ENCODE measurements around the gene REPS2. TPM values are rescaled to one million over a fixed set of nuclear protein-coding genes. Genes with fewer than 3 reads are reported as not detected.

The REPS2 gene
- total and polyA plus RNA-seq, 9 of the 15 experiments (the other 6 are each of a cell fraction or from before 2014, with no cell fraction given): 0.01 to 0.07 (median 0.01) TPM; not detected in 3

- Histone ChIP-seq H3K4me3 (no peak overlapping the region), H3K27me3 (ENCODE audit: control insufficient read depth in 2 of 2, insufficient read depth in 2 of 2, low read length in 2 of 2) (no peaks in the 10 kb centered on the region), H3K36me3 (ENCODE audit: control insufficient read depth, insufficient read depth, low read length) (no peaks in the 10 kb centered on the region), H4K20me1 (replicated peaks; ENCODE audit: control insufficient read depth, insufficient read depth, low read length) (no peaks in the 10 kb centered on the region), H3K9me1 (ENCODE audit: control insufficient read depth, insufficient read depth, low read length) (no peaks in the 10 kb centered on the region), H3K9ac (ENCODE audit: insufficient read depth in 1 of 2, low read depth in 2 of 2, low read length in 2 of 2) (no peak overlapping the region), H2AFZ (ENCODE audit: low read depth, low read length) (no peak overlapping the region), H3K79me2 (ENCODE audit: control insufficient read depth, insufficient read depth, low read length) (no peaks in the 10 kb centered on the region), H3K4me2 (ENCODE audit: insufficient read depth, low read length) (no peak overlapping the region), H3K4me1 (replicated peaks in 1 of 2; ENCODE audit: control insufficient read depth in 2 of 2, insufficient read depth in 2 of 2, low read length in 2 of 2) (no peaks in the 10 kb centered on the region), H3K27ac (ENCODE audit: extremely low read depth, low read depth, low read length) (no peak overlapping the region), H3K9me3 (replicated peaks; ENCODE audit: control insufficient read depth, insufficient read depth, low read depth, low read length) (no peaks in the 10 kb centered on the region)
- POLR2A ChIA-PET: no interaction called here
- in situ Hi-C loops (cut with MboI): no loop called here
- FAIRE-seq (no peak), DNase-seq (ENCODE audit: extremely low read depth in 1 of 4, low spot score in 3 of 4) (no peak), ATAC-seq (no peak)
- 0% methylated on average over 2 of the region's 2 CpGs for WGBS (ENCODE audit: insufficient coverage, low coverage, missing lambda C conversion rate)
- CTCF ChIA-PET (ENCODE audit: low intra/inter-chr PET ratio): no interaction called here
- no peak for TF ChIP-seq NR3C1 (CRISPR knock-in tag; IDR thresholded peaks at IDR 0.05)
- TF ChIP-seq ESRRB (CRISPR knock-in tag; IDR thresholded peaks at IDR 0.05; ENCODE audit: borderline replicate concordance): no peak
- no peak for TF ChIP-seq PYGO2 (tag; IDR thresholded peaks at IDR 0.05)
- TF ChIP-seq KLF1 (tag; IDR thresholded peaks at IDR 0.05): no peak
- TF ChIP-seq RUNX1 (IDR thresholded peaks at IDR 0.05; ENCODE audit: low read depth): no peak
- TF ChIP-seq TAF15 (IDR thresholded peaks at IDR 0.05; ENCODE audit: low read depth, low read length): no peak
- no peak for TF ChIP-seq BCOR (IDR thresholded peaks at IDR 0.05)
- TF ChIP-seq ZBTB7A (IDR thresholded peaks at IDR 0.05; ENCODE audit: borderline replicate concordance, control insufficient read depth, low read depth, low read length): no peak
- no peak for TF ChIP-seq ZBTB17 (CRISPR knock-in tag; IDR thresholded peaks at IDR 0.05)
- TF ChIP-seq ZNF398 (CRISPR knock-in tag; IDR thresholded peaks at IDR 0.05): no peak
- TF ChIP-seq PTRF (tag; IDR thresholded peaks at IDR 0.05): no peak
- no peak for TF ChIP-seq CHCHD3 (CRISPR knock-in tag; IDR thresholded peaks at IDR 0.05)
- TF ChIP-seq PURB (CRISPR knock-in tag; IDR thresholded peaks at IDR 0.05; ENCODE audit: low read depth): no peak
- TF ChIP-seq ZBTB9 (CRISPR knock-in tag; IDR thresholded peaks at IDR 0.05): no peak
- TF ChIP-seq BRD9 (IDR thresholded peaks at IDR 0.05; ENCODE audit: low read depth, partially characterized antibody): no peak
- no peak for TF ChIP-seq MXI1 (IDR thresholded peaks at IDR 0.05; ENCODE audit: low read depth, low read length)
- no peak for TF ChIP-seq NUFIP1 (IDR thresholded peaks at IDR 0.05; ENCODE audit: partially characterized antibody)
- TF ChIP-seq, protein P1, sequence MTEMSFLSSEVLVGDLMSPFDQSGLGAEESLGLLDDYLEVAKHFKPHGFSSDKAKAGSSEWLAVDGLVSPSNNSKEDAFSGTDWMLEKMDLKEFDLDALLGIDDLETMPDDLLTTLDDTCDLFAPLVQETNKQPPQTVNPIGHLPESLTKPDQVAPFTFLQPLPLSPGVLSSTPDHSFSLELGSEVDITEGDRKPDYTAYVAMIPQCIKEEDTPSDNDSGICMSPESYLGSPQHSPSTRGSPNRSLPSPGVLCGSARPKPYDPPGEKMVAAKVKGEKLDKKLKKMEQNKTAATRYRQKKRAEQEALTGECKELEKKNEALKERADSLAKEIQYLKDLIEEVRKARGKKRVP (CRISPR knock-in tag; IDR thresholded peaks at IDR 0.05): no peak
- intact Hi-C loops (cut with micrococcal nuclease): no loop called here
- no TSS peak for BruUV-seq (replicated peaks)
Measured at GRCh38 chrX:17170973-17171372, 224.5 kb downstream of the REPS2 start.
